GM19467 (cell line): ENCODE results near the gene OLAH.

Experiments used
- ATAC-seq: cut with Tn5 transposase; IDR thresholded peaks from one replicate; pipeline ENCODE4 v1.9.1; 2021; ENCODE audit warnings: mild to moderate bottlenecking, moderate library complexity; ENCODE audit not compliant: unreplicated experiment

OLAH gene

GRCh38 chr10:15122477-15123030 is 78.8 kb downstream of the OLAH start:
- ATAC-seq, result peak; percentile 83
